ENCODE results near the gene NFIA.
"Not testable (repeated sequence)": the region's sequence is repeated elsewhere in the genome, so short reads cannot be mapped to it uniquely, and the experiment has no call there.

NFIA gene

DNA sequence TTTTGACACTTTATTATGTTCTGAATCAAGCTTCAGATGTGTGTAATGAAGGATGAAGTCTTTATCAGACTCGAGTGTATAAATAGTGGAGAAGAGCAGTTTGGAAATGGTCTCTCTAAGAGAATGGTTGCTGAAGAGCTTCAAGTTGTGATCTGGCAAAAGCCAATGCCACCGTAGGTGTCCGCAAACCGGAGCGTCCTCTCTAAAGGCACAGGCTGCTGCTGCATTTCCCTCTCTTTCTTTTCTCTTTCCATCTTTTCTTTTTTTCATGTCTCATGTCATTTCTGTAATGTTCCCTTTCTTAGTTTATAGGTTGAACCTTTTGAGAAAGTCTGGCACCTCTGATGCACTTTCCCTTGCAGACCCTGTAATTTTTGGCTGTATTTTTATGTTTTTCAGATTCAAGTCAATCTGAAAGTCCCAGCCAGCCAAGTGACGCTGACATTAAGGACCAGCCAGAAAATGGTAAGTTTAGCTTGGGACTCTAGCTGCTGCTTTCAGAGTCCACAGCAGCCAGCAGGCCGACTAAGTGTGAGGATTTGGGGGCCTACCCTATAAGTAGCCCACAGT lies 194.8 kb downstream of the NFIA start:
- Histone ChIP-seq H3K4me1 (no peaks in the 10 kb centered on the region), H3K9me3 (ENCODE audit: control insufficient read depth, low read length) (no peaks in the 10 kb centered on the region), H3K4me2 (ENCODE audit: low read length) (no peak overlapping the region), H2AFZ (no peak overlapping the region), H3K27ac (no peak overlapping the region), H3K4me3 (ENCODE audit: low read depth, low read length) (no peak overlapping the region), H3K36me3 (ENCODE audit: control insufficient read depth, insufficient read depth, low read length) (no peaks in the 10 kb centered on the region), H3K27me3 (ENCODE audit: control insufficient read depth, insufficient read depth, low read length) (no peaks in the 10 kb centered on the region), H3K9ac (no peak overlapping the region), H3K79me2 (no peaks in the 10 kb centered on the region)
- TF ChIP-seq CTCF (IDR thresholded peaks at IDR 0.05): no peak

GRCh38 chr1:61278503-61278902 lies 196.1 kb downstream of the NFIA start:
- not testable (repeated sequence) for H3K79me2 ChIP-seq; H3K27ac ChIP-seq; H3K27me3 ChIP-seq (ENCODE audit: control insufficient read depth, insufficient read depth, low read length); H3K9ac ChIP-seq; H2AFZ ChIP-seq; H3K4me2 ChIP-seq (ENCODE audit: low read length); H3K4me1 ChIP-seq; H3K36me3 ChIP-seq (ENCODE audit: control insufficient read depth, insufficient read depth, low read length); H3K4me3 ChIP-seq (ENCODE audit: low read depth, low read length); H3K9me3 ChIP-seq (ENCODE audit: control insufficient read depth, low read length)

DNA sequence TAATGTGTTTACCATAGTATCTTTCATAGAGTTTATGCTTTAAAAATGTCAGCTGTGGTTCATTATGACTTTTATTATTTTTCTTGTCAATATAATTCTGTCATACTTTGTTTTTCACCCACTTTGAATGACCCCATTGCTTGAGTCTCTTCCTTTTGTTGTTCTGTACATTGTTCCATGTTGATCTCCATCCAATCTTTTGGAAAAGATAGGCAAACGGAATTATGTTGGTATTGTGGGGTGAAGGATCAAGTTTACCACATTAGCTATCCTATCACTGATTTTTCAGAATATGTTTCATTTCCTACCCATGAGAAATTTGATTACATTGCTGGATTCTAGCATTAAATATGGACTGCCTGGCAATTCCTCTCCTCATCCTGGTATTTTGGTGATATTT lies 196.6 kb downstream of the NFIA start:
- Histone ChIP-seq H3K79me2 (no peaks in the 10 kb centered on the region), H3K36me3 (ENCODE audit: control insufficient read depth, insufficient read depth, low read length) (no peaks in the 10 kb centered on the region), H3K27ac (no peak overlapping the region), H3K4me1 (no peaks in the 10 kb centered on the region), H2AFZ (no peak overlapping the region), H3K9me3 (ENCODE audit: control insufficient read depth, low read length) (no peaks in the 10 kb centered on the region), H3K4me2 (ENCODE audit: low read length) (no peak overlapping the region), H3K4me3 (ENCODE audit: low read depth, low read length) (no peak overlapping the region), H3K27me3 (ENCODE audit: control insufficient read depth, insufficient read depth, low read length) (no peaks in the 10 kb centered on the region), H3K9ac (no peak overlapping the region)
- no peak for TF ChIP-seq CTCF (IDR thresholded peaks at IDR 0.05)

DNA sequence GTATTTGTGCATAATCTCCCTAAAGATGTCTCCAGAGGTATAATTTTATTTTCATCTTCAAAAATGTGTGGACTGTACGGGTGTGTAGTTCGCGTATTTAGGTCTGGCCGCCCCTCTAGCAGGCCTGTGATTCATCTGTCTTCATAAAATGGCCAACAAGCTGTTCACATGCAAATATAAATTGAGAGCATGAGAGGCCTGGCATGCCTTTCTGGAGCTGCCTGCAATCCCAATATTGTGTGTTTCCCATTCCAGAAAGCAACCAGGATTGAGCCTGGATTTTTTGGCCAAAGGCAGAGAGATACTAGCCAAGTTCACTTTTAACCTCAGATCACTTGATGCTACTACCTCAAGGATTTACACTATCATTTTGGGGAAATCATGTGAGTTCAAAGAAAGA lies 197.2 kb downstream of the NFIA start:
- Histone ChIP-seq H2AFZ (no peak overlapping the region), H3K79me2 (no peaks in the 10 kb centered on the region), H3K4me1 (no peaks in the 10 kb centered on the region), H3K27me3 (ENCODE audit: control insufficient read depth, insufficient read depth, low read length) (no peaks in the 10 kb centered on the region), H3K36me3 (ENCODE audit: control insufficient read depth, insufficient read depth, low read length) (no peaks in the 10 kb centered on the region), H3K27ac (no peak overlapping the region), H3K4me3 (ENCODE audit: low read depth, low read length) (no peak overlapping the region), H3K9me3 (ENCODE audit: control insufficient read depth, low read length) (no peaks in the 10 kb centered on the region), H3K4me2 (ENCODE audit: low read length) (no peak overlapping the region), H3K9ac (no peak overlapping the region)
- TF ChIP-seq CTCF (IDR thresholded peaks at IDR 0.05): no peak

- no peaks in the 10 kb centered on the region for H3K4me1 ChIP-seq
- H3K27me3 ChIP-seq (ENCODE audit: control insufficient read depth, insufficient read depth, low read length): no peaks in the 10 kb centered on the region
- H3K79me2 ChIP-seq: no peaks in the 10 kb centered on the region
- H3K9me3 ChIP-seq (ENCODE audit: control insufficient read depth, low read length): no peaks in the 10 kb centered on the region
- H3K36me3 ChIP-seq (ENCODE audit: control insufficient read depth, insufficient read depth, low read length): no peaks in the 10 kb centered on the region
- no peak for TF ChIP-seq CTCF (IDR thresholded peaks at IDR 0.05)
- no peak overlapping the region for H3K9ac ChIP-seq
- H2AFZ ChIP-seq: no peak overlapping the region
- no peak overlapping the region for H3K27ac ChIP-seq
- no peak overlapping the region for H3K4me3 ChIP-seq (ENCODE audit: low read depth, low read length)
- no peak overlapping the region for H3K4me2 ChIP-seq (ENCODE audit: low read length)
Observed at GRCh38 chr1:61280452-61280851, 198.1 kb downstream of the NFIA start.

Data from parathyroid adenoma (tissue), 2 donors.